Right lobe of liver (tissue), 6 donors: Measurements from ENCODE around the gene PLCL2. TPM values are rescaled to one million over a fixed set of nuclear protein-coding genes. Genes with fewer than 3 reads are reported as not detected.

Experiments used
- ATAC-seq, 4 donors: fragments of 200-7000 bp; cut with Tn5 transposase; one replicate each; pipeline ENCODE4 v1.9.1; 2020; ENCODE audit warnings: mild to moderate bottlenecking in 4 of 4, moderate library complexity in 4 of 4
- DNase-seq, 3 donors: peaks; one replicate each; pipeline ENCODE4 v3.0.0-alpha.2; 2020
- H3K27ac ChIP-seq, 3 donors: fragments of 200-600 bp; one replicate each; pipeline ENCODE4 v1.8.0; 2022
- H3K27me3 ChIP-seq, 2 donors: fragments of 200-600 bp; one replicate each; pipeline ENCODE4 v1.8.0; 2022
- H3K36me3 ChIP-seq, 4 donors: fragments of 200-600 bp; sonication (generic) in 1 of 4; one replicate each; pipeline versions ENCODE4 v1.5.1 to v1.8.0; 2017 to 2022; ENCODE audit warnings: control low read depth in 1 of 4
- H3K4me1 ChIP-seq, 4 donors: fragments of 200-600 bp; sonication (generic) in 1 of 4; one replicate each; pipeline versions ENCODE4 v1.5.1 to v1.8.0; 2017 to 2022; ENCODE audit warnings: control low read depth in 1 of 4
- H3K4me3 ChIP-seq, 3 donors: fragments of 200-600 bp; one replicate each; pipeline ENCODE4 v1.8.0; 2022
- H3K9me3 ChIP-seq, 4 donors: fragments of 200-600 bp; sonication (generic) in 1 of 4; one replicate each; pipeline versions ENCODE4 v1.5.1 to v1.8.0; 2017 to 2022; ENCODE audit warnings: control low read depth in 1 of 4
- POLR2A ChIP-seq: fragments of 450-650 bp; IDR thresholded peaks from one replicate; pipeline ENCODE4 v1.6.1; 2017; ENCODE audit warnings: antibody characterized with exemption, mild to moderate bottlenecking
- WGBS: methylation state at CpG from one replicate; pipeline ENCODE4 v1.1.6; 2018; ENCODE audit warnings: low coverage, low lambda C conversion rate; ENCODE audit not compliant: insufficient coverage; ENCODE audit errors: missing lambda C conversion rate; 5-methylcytosine and 5-hydroxymethylcytosine counted together
- intact Hi-C, 2 donors: fragments of 100-400 bp; cut with DNase I; formaldehyde crosslinking; loops; one replicate each; pipeline versions ENCODE4 v1.11.2 to v1.14.1; 2022
- total RNA-seq, 6 experiments: library from RNA; depleted of rRNA in 2 of 6; stranded (reverse); fragments of >200 nt in 2 of 6; fragmentation: NEBNext Ultra II Directional in 3 of 6; extraction: Animal tissue kit (Norgen Biotek cat#: 25700) in 3 of 6; gene quantifications; one replicate each; pipeline versions ENCODE4 v1.1.0 to v1.2.4, GENCODE V29; 2016 to 2023
- TF ChIP-seq, protein P1 (sequence below), 4 donors: fragments of 200-600 bp in 3 of 4; fragments of 450-650 bp in 1 of 4; IDR thresholded peaks; one replicate each; pipeline versions ENCODE4 v1.5.1 to v1.8.0; 2016 to 2022; ENCODE audit warnings: antibody characterized with exemption in 4 of 4, mild to moderate bottlenecking in 2 of 4
- donor health status: DM: no; HTN: yes; CAD: no.
- donor health status: DM: no; HTN: no; CAD: no.
- donor health status: DM: no; HTN: no; CAD: no.
- donor health status: DM: no; HTN: yes; CAD: no.
- donor health status: DM: no; HTN: yes; CAD: no.

PLCL2 gene
- total RNA-seq, 6 experiments from 2014 or later = 4.6 to 8.2 (median 6.9) TPM

DNA sequence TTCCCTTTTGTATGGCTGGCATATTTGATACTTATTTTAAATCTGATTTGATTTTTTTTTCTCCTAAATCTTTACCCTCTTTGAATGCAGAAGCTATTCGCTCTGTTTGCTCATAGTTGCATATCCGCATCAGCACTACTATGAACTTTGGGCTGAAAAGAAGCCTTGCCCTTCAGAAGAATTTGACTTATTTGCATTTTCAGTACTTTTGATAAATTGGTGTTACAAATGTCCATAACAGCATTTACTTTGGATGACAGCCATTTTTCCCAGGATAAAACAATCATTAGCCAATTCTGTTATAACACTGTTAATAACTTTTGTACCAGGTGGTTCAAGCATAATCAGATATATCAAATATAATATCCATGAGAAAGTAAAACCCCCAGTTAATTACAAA lies 129.5 kb downstream of the PLCL2 start:
- DNase-seq (no peak), ATAC-seq (peak; percentile 59 to 77 (median 69))
- Histone ChIP-seq H3K4me1 (peaks cover 0 to 25% (median 8%) of the 10 kb centered on the region in 4 donors), H3K9me3 (no peaks in the 10 kb centered on the region), H3K27ac (peak overlapping the region in 1 of 3 donors; percentile 44), H3K4me3 (peak overlapping the region in 1 of 3 donors; percentile 30), H3K27me3 (no peaks in the 10 kb centered on the region), H3K36me3 (no peaks in the 10 kb centered on the region)
- WGBS = 9% methylated on average over 2 of the region's 2 CpGs
- TF ChIP-seq, protein P1, sequence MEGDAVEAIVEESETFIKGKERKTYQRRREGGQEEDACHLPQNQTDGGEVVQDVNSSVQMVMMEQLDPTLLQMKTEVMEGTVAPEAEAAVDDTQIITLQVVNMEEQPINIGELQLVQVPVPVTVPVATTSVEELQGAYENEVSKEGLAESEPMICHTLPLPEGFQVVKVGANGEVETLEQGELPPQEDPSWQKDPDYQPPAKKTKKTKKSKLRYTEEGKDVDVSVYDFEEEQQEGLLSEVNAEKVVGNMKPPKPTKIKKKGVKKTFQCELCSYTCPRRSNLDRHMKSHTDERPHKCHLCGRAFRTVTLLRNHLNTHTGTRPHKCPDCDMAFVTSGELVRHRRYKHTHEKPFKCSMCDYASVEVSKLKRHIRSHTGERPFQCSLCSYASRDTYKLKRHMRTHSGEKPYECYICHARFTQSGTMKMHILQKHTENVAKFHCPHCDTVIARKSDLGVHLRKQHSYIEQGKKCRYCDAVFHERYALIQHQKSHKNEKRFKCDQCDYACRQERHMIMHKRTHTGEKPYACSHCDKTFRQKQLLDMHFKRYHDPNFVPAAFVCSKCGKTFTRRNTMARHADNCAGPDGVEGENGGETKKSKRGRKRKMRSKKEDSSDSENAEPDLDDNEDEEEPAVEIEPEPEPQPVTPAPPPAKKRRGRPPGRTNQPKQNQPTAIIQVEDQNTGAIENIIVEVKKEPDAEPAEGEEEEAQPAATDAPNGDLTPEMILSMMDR (IDR thresholded peaks at IDR 0.05) = no peak
- TF ChIP-seq POLR2A = no peak
- intact Hi-C loops = no loop called here

DNA sequence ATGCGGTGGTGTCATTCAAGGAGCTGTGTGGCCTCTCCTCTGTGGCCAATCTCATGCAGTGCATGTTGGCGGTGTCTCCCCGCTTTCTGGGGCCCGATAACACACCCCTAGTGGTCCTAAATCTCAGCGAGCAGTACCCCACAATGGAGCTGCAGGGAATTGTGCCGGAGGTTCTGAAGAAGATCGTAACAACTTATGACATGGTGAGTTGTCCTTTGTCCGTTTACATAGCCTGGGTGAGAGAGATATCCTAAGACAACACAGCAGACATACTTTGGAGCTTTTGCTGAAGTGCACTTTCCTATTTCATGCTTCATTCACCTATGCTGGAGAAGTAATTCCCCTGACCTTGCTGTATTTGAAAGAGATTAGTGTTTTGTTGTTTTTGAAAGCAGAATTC lies 130.0 kb downstream of the PLCL2 start:
- H3K27me3 ChIP-seq = no peaks in the 10 kb centered on the region
- TF ChIP-seq, protein P1 (IDR thresholded peaks at IDR 0.05) = no peak
- TF ChIP-seq POLR2A = no peak
- DNase-seq (no peak), ATAC-seq (peak; percentile 75 to 85 (median 77))
- WGBS = 54% methylated on average over 7 of the region's 8 CpGs
- no peaks in the 10 kb centered on the region for H3K9me3 ChIP-seq
- H3K27ac ChIP-seq = peak overlapping the region in 1 of 3 donors; percentile 44
- intact Hi-C loops = no loop called here
- H3K4me3 ChIP-seq = peak overlapping the region in 1 of 3 donors; percentile 30
- no peaks in the 10 kb centered on the region for H3K36me3 ChIP-seq
- peaks cover 0 to 25% (median 8%) of the 10 kb centered on the region in 4 donors for H3K4me1 ChIP-seq

DNA sequence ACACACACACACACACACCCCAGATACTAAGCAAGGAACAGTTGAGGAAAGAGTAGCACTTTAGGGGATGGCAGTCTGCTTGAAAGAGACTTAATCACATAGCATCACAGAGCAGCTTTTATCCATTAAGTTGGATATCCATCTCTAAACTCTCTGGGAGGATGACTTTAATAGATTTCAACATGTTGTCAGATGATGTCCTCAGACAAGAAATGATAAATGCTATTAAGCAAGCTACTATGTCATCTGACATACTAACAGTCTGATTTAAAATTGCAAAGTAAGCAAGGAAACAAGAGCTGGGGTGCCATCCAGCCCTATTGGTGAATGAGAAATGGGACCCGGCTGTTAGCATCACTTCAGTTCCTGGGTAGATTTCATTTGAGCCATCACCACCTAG lies 136.9 kb downstream of the PLCL2 start:
- H3K4me3 ChIP-seq = no peak overlapping the region
- DNase-seq = no peak
- H3K9me3 ChIP-seq = no peaks in the 10 kb centered on the region
- H3K4me1 ChIP-seq = no peaks in the 10 kb centered on the region
- H3K27ac ChIP-seq = no peak overlapping the region
- intact Hi-C loops = no loop called here
- no CpG with 5 or more reads among the region's 1 CpG for WGBS
- H3K27me3 ChIP-seq = no peaks in the 10 kb centered on the region
- no peak for ATAC-seq
- H3K36me3 ChIP-seq = no peaks in the 10 kb centered on the region
- TF ChIP-seq POLR2A = no peak
- TF ChIP-seq, protein P1 (IDR thresholded peaks at IDR 0.05) = no peak

DNA sequence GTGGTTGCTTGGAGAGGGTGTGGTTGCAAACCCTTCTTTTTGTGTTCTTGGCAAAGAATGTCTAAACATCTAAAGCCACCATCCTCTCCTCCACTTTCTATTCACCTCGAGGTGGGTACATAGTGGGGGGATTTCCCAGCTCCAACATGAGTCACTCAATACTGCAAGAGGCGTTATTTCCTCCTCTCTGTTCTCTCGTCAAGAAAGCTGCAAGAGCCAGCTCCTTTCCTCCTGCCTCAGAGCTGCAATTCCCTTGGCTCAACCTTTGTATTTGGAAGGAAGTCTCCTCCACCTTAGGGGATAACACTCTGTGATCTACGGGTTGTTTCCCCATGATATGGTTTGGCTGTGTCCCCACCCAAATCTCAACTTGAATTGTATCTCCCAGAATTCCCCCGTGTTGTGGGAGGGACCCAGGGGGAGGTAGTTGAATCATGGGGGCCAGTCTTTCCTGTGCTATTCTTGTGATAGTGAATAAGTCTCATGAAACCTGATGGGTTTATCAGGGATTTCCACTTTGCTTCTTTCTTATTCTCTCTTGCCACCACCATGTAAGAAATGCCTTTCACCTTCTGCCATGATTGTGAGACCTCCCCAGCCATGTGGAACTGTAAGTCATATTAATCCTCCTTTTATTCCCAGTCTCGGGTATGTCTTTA lies 138.4 kb downstream of the PLCL2 start:
- TF ChIP-seq, protein P1 (IDR thresholded peaks at IDR 0.05) = no peak
- TF ChIP-seq POLR2A = no peak
- H3K27ac ChIP-seq = no peak overlapping the region
- H3K36me3 ChIP-seq = no peaks in the 10 kb centered on the region
- DNase-seq (no peak), ATAC-seq (no peak)
- intact Hi-C loops = no loop called here
- H3K4me1 ChIP-seq = peaks cover 0 to 10% (median 0%) of the 10 kb centered on the region in 4 donors
- no peaks in the 10 kb centered on the region for H3K27me3 ChIP-seq
- 45% methylated on average over 6 of the region's 6 CpGs for WGBS
- no peak overlapping the region for H3K4me3 ChIP-seq
- H3K9me3 ChIP-seq = no peaks in the 10 kb centered on the region
